Activated CD4-positive, alpha-beta T cell treated with anti-CD3 and anti-CD28 coated beads for 36 hours (primary cell): Measurements from ENCODE around the gene TGFA. TPM values are rescaled to one million over a fixed set of nuclear protein-coding genes. Genes with fewer than 3 reads are reported as not detected.

Experiments
- ATAC-seq: fragments of 200-7000 bp; cut with Tn5 transposase; one replicate; pipeline ENCODE4 v1.10.0; 2021; ENCODE audit warnings: mild to moderate bottlenecking, moderate library complexity
- CTCF ChIA-PET: fragments of 350-600 bp; sonication (Branson Sonifier 250); formaldehyde crosslinking; loops from one replicate; lab custom pipeline; 2021; ENCODE audit warnings: antibody characterized with exemption; lab: Charles Lee
- POLR2A ChIA-PET: fragments of 350-600 bp; sonication (Branson Sonifier 250); formaldehyde crosslinking; loops from one replicate; lab custom pipeline; 2021; ENCODE audit warnings: antibody characterized with exemption, inconsistent platforms; lab: Charles Lee
- DNase-seq: peaks from one replicate; pipeline ENCODE4 v3.0.0-alpha.2; 2020
- H3K27ac Mint-ChIP-seq: one replicate; pipeline ENCODE4 v1.8.0; 2021; ENCODE audit warnings: mixed read lengths
- H3K27me3 Mint-ChIP-seq: one replicate; pipeline ENCODE4 v1.8.0; 2021; ENCODE audit warnings: mixed read lengths
- H3K36me3 Mint-ChIP-seq: one replicate; pipeline ENCODE4 v1.8.0; 2021; ENCODE audit warnings: low read depth, mixed read lengths
- H3K4me1 Mint-ChIP-seq: one replicate; pipeline ENCODE4 v1.8.0; 2021; ENCODE audit warnings: mixed read lengths
- H3K4me3 Mint-ChIP-seq: one replicate; pipeline ENCODE4 v1.8.0; 2021; ENCODE audit warnings: mild to moderate bottlenecking, moderate library complexity, mixed read lengths
- H3K9me3 Mint-ChIP-seq: one replicate; pipeline ENCODE4 v1.8.0; 2021; ENCODE audit warnings: low read depth, mixed read lengths
- intact Hi-C, 2 experiments: fragments of 100-400 bp; cut with DNase I in 1 of 2; cut with micrococcal nuclease in 1 of 2; formaldehyde crosslinking; loops; one replicate each; pipeline versions ENCODE4 v1.14.2 to v1.15.1; 2022 to 2024; cut with DNase I, micrococcal nuclease
- total RNA-seq, 2 experiments: library from RNA; stranded (reverse); gene quantifications; one replicate each; pipeline ENCODE4 v1.2.3, GENCODE V29; 2021

TGFA gene
- total RNA-seq, 2 experiments from 2014 or later = 0.07 to 0.18 TPM

DNA sequence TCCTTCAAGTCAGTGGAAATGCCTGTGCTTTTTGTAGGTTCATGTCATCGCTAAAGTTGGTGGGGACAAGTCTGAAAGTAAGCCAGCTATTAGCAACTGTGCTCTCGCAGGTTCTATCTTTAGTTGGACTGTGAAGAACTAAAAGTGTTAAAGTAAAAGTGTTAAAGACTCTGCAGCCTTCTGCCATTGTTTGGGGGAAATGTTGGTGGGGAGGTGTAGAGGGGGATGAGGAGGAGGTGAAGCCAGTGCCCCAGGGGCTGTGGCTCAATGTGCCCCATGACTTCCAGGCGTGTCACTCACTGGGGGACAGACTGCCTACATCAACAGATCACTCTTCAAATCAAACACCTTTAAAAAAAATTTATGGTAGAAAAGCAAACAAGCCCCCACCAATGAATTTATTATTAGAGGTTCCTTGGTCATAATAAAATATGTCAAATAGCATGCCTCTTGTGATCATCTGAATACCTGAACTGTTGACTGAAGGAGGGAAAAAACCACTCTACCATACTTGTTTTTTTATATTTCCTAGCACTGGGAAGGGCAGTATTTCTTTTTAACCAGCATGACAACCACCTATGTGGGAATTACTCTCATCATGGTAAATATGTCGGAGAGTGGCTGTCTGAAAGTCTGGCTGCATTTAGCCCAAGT lies 19.3 kb downstream of the TGFA start:
- POLR2A ChIA-PET = no interaction called here
- H3K9me3 Mint-ChIP-seq = peaks cover 7% of the 10 kb centered on the region
- CTCF ChIA-PET = interaction anchor here (1.6 kb wide), 1 partner anchor 18 kb away, joined by 5 read pairs; no protein-coding TSS in a partner anchor

GRCh38 chr2:70532244-70532935 lies 21.2 kb downstream of the TGFA start:
- Mint-ChIP-seq H3K36me3 (peaks cover 2% of the 10 kb centered on the region), H3K27ac (no peak overlapping the region), H3K27me3 (no peaks in the 10 kb centered on the region), H3K4me3 (no peak overlapping the region), H3K4me1 (peaks cover 3% of the 10 kb centered on the region), H3K9me3 (peaks cover 7% of the 10 kb centered on the region)
- ATAC-seq (no peak), DNase-seq (no peak)
- ChIA-PET POLR2A (no interaction called here), CTCF (interaction anchor here (0.8 to 1.6 kb wide), 4 partner anchors 20 to 87 kb away, joined by 3 to 5 read pairs (median 3); no protein-coding TSS in a partner anchor)
- intact Hi-C loops = no loop called here

More for the DNA sequence above, 19.3 kb downstream of the TGFA start:
- Mint-ChIP-seq H3K27ac (no peak overlapping the region), H3K36me3 (peaks cover 2% of the 10 kb centered on the region), H3K27me3 (no peaks in the 10 kb centered on the region), H3K4me3 (no peak overlapping the region), H3K4me1 (peaks cover 3% of the 10 kb centered on the region)
- DNase-seq = no peak
- intact Hi-C loops = no loop called here
- no peak for ATAC-seq

GRCh38 chr2:70531419-70532086 lies 22.1 kb downstream of the TGFA start:
- ATAC-seq (no peak), DNase-seq (no peak)
- CTCF ChIA-PET = interaction anchor here (0.6 to 1.2 kb wide), 5 partner anchors 26 to 229 kb away, joined by 3 to 4 read pairs (median 3); no protein-coding TSS in a partner anchor
- POLR2A ChIA-PET = no interaction called here
- no peak overlapping the region for H3K27ac Mint-ChIP-seq
- H3K4me3 Mint-ChIP-seq = no peak overlapping the region
- peaks cover 3% of the 10 kb centered on the region for H3K4me1 Mint-ChIP-seq
- peaks cover 2% of the 10 kb centered on the region for H3K36me3 Mint-ChIP-seq
- H3K27me3 Mint-ChIP-seq = no peaks in the 10 kb centered on the region
- intact Hi-C loops = no loop called here
- H3K9me3 Mint-ChIP-seq = peaks cover 6% of the 10 kb centered on the region

GRCh38 chr2:70529610-70530009 lies 24.0 kb downstream of the TGFA start:
- intact Hi-C loops = no loop called here
- no peak for DNase-seq
- Mint-ChIP-seq H3K36me3 (no peaks in the 10 kb centered on the region), H3K4me1 (peaks cover 3% of the 10 kb centered on the region), H3K4me3 (no peak overlapping the region), H3K9me3 (no peaks in the 10 kb centered on the region), H3K27me3 (no peaks in the 10 kb centered on the region), H3K27ac (no peak overlapping the region)
- no peak for ATAC-seq
- ChIA-PET CTCF (no interaction called here), POLR2A (no interaction called here)

GRCh38 chr2:70528929-70529328 lies 24.7 kb downstream of the TGFA start:
- no peaks in the 10 kb centered on the region for H3K9me3 Mint-ChIP-seq
- ATAC-seq = no peak

DNA sequence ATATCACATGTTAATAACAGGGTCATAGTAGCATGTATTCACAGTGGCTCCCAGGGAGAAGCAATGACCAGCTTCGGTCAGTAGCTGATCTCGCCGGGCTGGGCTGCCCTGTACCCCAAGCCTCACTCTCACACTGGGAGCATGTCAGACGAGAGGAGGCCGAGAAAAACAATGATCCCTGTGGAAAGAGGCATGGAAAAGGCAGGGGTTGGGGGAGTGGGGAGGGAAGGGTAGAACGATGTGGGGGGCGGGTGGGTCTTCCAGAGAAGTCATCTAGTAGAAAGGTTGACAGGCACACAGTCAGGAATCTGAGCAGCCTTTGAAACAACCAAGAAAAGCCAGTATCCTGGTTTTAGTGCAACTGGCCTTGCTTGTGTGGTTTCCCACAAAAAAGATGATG lies 25.4 kb downstream of the TGFA start:
- Mint-ChIP-seq H3K27ac (no peak overlapping the region), H3K9me3 (no peaks in the 10 kb centered on the region), H3K4me3 (no peak overlapping the region), H3K4me1 (peaks cover 16% of the 10 kb centered on the region), H3K36me3 (no peaks in the 10 kb centered on the region), H3K27me3 (no peaks in the 10 kb centered on the region)
- ATAC-seq (no peak), DNase-seq (no peak)
- intact Hi-C loops = no loop called here
- POLR2A ChIA-PET = no interaction called here
- CTCF ChIA-PET = interaction anchor here (0.6 kb wide), 1 partner anchor 23 kb away, joined by 3 read pairs; no protein-coding TSS in a partner anchor

More at GRCh38 chr2:70528929-70529328, 24.7 kb downstream of the TGFA start:
- CTCF ChIA-PET = interaction anchor here (0.6 kb wide), 2 partner anchors 13 to 23 kb away, joined by 3 to 5 read pairs; no protein-coding TSS in a partner anchor
- H3K36me3 Mint-ChIP-seq = no peaks in the 10 kb centered on the region
- no peaks in the 10 kb centered on the region for H3K27me3 Mint-ChIP-seq
- peaks cover 10% of the 10 kb centered on the region for H3K4me1 Mint-ChIP-seq
- no peak overlapping the region for H3K27ac Mint-ChIP-seq
- POLR2A ChIA-PET = no interaction called here
- no peak for DNase-seq
- intact Hi-C loops = no loop called here
- H3K4me3 Mint-ChIP-seq = no peak overlapping the region

DNA sequence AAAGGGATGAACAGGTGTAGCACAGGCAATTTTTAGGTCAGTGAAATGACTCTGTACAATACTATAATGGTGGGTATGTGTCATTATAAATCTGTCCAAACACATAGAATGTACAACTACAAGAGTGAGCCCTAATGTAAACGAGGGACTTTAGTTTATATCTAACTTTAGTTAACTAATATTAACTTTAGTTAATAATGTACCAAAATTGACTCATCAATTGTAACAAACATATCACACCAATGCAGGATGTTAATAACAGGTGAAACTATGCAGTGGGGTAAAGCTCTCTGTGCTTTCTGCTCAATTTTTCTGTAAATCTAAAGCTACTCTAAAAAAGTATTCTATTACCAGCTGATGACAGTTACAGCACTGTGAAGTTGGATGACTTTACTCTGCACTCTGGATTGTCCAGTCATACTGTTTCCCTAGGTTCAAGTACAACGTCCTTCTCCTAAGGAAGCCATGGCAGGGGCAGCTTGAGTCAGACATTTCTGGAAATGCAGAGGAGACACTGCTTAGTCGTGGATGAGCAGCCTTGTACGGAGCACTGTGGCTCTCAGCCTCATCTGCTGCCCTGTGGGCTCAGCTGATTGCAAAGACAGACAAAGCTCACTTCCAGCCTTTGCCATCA lies 26.1 kb downstream of the TGFA start:
- Mint-ChIP-seq H3K27ac (no peak overlapping the region), H3K36me3 (no peaks in the 10 kb centered on the region), H3K4me1 (peaks cover 18% of the 10 kb centered on the region), H3K4me3 (no peak overlapping the region), H3K9me3 (no peaks in the 10 kb centered on the region), H3K27me3 (no peaks in the 10 kb centered on the region)
- CTCF ChIA-PET = interaction anchor here (0.6 kb wide), 1 partner anchor 24 kb away, joined by 4 read pairs; no protein-coding TSS in a partner anchor
- no peak for DNase-seq
- intact Hi-C loops = no loop called here
- POLR2A ChIA-PET = no interaction called here
- no peak for ATAC-seq

- ATAC-seq (no peak), DNase-seq (no peak)
- ChIA-PET CTCF (no interaction called here), POLR2A (no interaction called here)
- Mint-ChIP-seq H3K36me3 (no peaks in the 10 kb centered on the region), H3K4me1 (peaks cover 14% of the 10 kb centered on the region), H3K9me3 (no peaks in the 10 kb centered on the region), H3K4me3 (no peak overlapping the region), H3K27me3 (no peaks in the 10 kb centered on the region), H3K27ac (no peak overlapping the region)
- intact Hi-C loops = no loop called here
These were observed 27.5 kb downstream of the TGFA start for GRCh38 chr2:70526126-70526525.

DNA sequence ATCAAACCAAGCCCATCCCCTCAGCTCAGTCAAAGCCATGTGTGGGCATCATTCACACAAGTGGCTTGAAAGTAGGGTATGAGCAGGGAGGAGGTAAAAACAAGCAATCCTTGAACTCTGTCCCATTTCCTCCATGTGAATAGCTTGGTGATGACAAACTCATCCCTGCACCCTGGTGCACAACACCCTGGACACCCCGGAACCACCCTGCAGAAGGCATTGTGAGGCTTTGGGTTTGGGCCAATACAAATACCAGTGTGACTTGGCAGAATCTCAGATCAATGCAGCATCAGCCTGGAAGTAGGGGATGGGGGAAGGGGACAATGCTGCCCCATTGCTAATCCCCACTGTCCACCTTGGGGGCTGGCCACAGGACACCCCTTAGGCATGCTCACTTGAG lies 28.6 kb downstream of the TGFA start:
- no peaks in the 10 kb centered on the region for H3K36me3 Mint-ChIP-seq
- H3K4me1 Mint-ChIP-seq = peaks cover 14% of the 10 kb centered on the region
- no peaks in the 10 kb centered on the region for H3K9me3 Mint-ChIP-seq
- H3K27ac Mint-ChIP-seq = no peak overlapping the region
- POLR2A ChIA-PET = no interaction called here
- intact Hi-C loops = no loop called here
- DNase-seq (no peak), ATAC-seq (no peak)
- no peak overlapping the region for H3K4me3 Mint-ChIP-seq
- H3K27me3 Mint-ChIP-seq = no peaks in the 10 kb centered on the region
- CTCF ChIA-PET = no interaction called here

- Mint-ChIP-seq H3K27ac (no peak overlapping the region), H3K4me3 (no peak overlapping the region), H3K36me3 (no peaks in the 10 kb centered on the region), H3K9me3 (no peaks in the 10 kb centered on the region), H3K4me1 (peaks cover 14% of the 10 kb centered on the region), H3K27me3 (no peaks in the 10 kb centered on the region)
- ChIA-PET CTCF (interaction anchor here (0.6 to 0.7 kb wide), 2 partner anchors 137 to 236 kb away, joined by 3 read pairs; no protein-coding TSS in a partner anchor), POLR2A (no interaction called here)
- ATAC-seq (peak; percentile 70), DNase-seq (peak; percentile 56)
- intact Hi-C loops = no loop called here
These were observed 29.3 kb downstream of the TGFA start for GRCh38 chr2:70523996-70524965.
